GM12878 (cell line): Measurements from ENCODE around the gene MAST4. TPM values are rescaled to one million over a fixed set of nuclear protein-coding genes. Genes with fewer than 3 reads are reported as not detected.
A peak's percentile ranks its signal among the peaks of the same experiment; 100 is the strongest.

ENCODE experiments used
- ATAC-seq: fragments of 200-7000 bp; cut with Tn5 transposase; 3 replicates; pipeline ENCODE4 v1.9.1; 2020; ENCODE audit warnings: mild to moderate bottlenecking, moderate library complexity
- BruUV-seq: library from RNA; stranded (reverse); fragments of 400-500 nt; replicated peaks from 2 replicates; lab custom pipeline; 2021; lab: Mats Ljungman, UMichigan
- CTCF ChIA-PET: fragments of 300-600 bp; sonication (Branson Sonifier 250); formaldehyde crosslinking; extraction: SDS; loops from one replicate; lab custom pipeline; 2021; ENCODE audit warnings: inconsistent platforms; lab: Yijun Ruan, JAX
- POLR2A ChIA-PET: fragments of 350-600 bp; formaldehyde crosslinking; extraction: SDS; loops from one replicate; lab custom pipeline; 2021; ENCODE audit warnings: inconsistent platforms; lab: Charles Lee
- RAD21 ChIA-PET: fragments of 300-600 bp; sonication (Branson Sonifier 250); formaldehyde crosslinking; loops from one replicate; lab custom pipeline; 2023; ENCODE audit warnings: antibody characterized with exemption; ENCODE audit not compliant: unreplicated experiment; lab: Charles Lee
- SMC1A ChIA-PET: fragments of 300-600 bp; sonication (Branson Sonifier 250); formaldehyde crosslinking; loops from one replicate; lab custom pipeline; 2023; ENCODE audit not compliant: unreplicated experiment, uncharacterized antibody; lab: Charles Lee
- DNase-seq: peaks from one replicate; pipeline ENCODE4 v3.0.0-alpha.2; 2011; ENCODE audit warnings: low read depth, low spot score
- FAIRE-seq: peaks from 3 replicates; lab custom pipeline; 2011; peaks lifted over from hg19 to GRCh38; lab: Jason Lieb, UNC
- H2AFZ ChIP-seq: 2 replicates; pipeline ENCODE4 v1.6.0; 2011; ENCODE audit warnings: low read depth, low read length, control low read depth; ENCODE audit not compliant: control insufficient read depth
- H3K27ac ChIP-seq: 2 replicates; pipeline ENCODE4 v1.5.1; 2011; ENCODE audit warnings: control low read depth; ENCODE audit not compliant: control insufficient read depth, insufficient read depth
- H3K27me3 ChIP-seq, 2 experiments: replicated peaks in 1 of 2; 2 replicates each; pipeline versions ENCODE4 v1.6.0 to v1.6.1; 2011; ENCODE audit warnings: low read length in 1 of 2; ENCODE audit not compliant: control insufficient read depth in 2 of 2, insufficient read depth in 2 of 2
- H3K36me3 ChIP-seq, 2 experiments: 2 replicates each; pipeline ENCODE4 v1.5.1; 2011; ENCODE audit warnings: low read length in 1 of 2; ENCODE audit not compliant: control insufficient read depth in 2 of 2, insufficient read depth in 2 of 2
- H3K4me1 ChIP-seq: 2 replicates; pipeline ENCODE4 v1.6.1; 2011; ENCODE audit warnings: mild to moderate bottlenecking, low read length, moderate library complexity, mixed read lengths; ENCODE audit not compliant: control insufficient read depth, insufficient read depth
- H3K4me2 ChIP-seq: 2 replicates; pipeline ENCODE4 v1.6.0; 2011; ENCODE audit warnings: control low read depth; ENCODE audit not compliant: control insufficient read depth, insufficient read depth
- H3K4me3 ChIP-seq: fragments of 200-600 bp; sonication (generic); 2 replicates; pipeline ENCODE4 v1.5.1; 2016
- H3K79me2 ChIP-seq: 2 replicates; pipeline ENCODE4 v1.6.0; 2011; ENCODE audit warnings: low read length; ENCODE audit not compliant: control insufficient read depth, insufficient read depth
- H3K9ac ChIP-seq: 2 replicates; pipeline ENCODE4 v1.8.0; 2011; ENCODE audit warnings: low read length, control low read depth, mixed read lengths; ENCODE audit not compliant: control insufficient read depth, insufficient read depth
- H3K9me3 ChIP-seq: replicated peaks from 3 replicates; pipeline ENCODE4 v1.5.1; 2011; ENCODE audit warnings: mild to moderate bottlenecking, low read length; ENCODE audit not compliant: control insufficient read depth, insufficient read depth
- H4K20me1 ChIP-seq: 2 replicates; pipeline ENCODE4 v1.6.0; 2011; ENCODE audit not compliant: control insufficient read depth, insufficient read depth
- EGR1 ChIP-seq, 2 experiments: IDR thresholded peaks; 1 replicate in 1 of 2; 2 replicates in 1 of 2; pipeline ENCODE4 v1.6.1; 2011 to 2012; ENCODE audit warnings: low read depth in 2 of 2, low read length in 2 of 2, borderline replicate concordance in 1 of 2, mild to moderate bottlenecking in 1 of 2, moderate library complexity in 1 of 2
- KLF5 ChIP-seq: fragments of 450-650 bp; IDR thresholded peaks from 2 replicates; pipeline ENCODE4 v1.6.1; 2014; ENCODE audit warnings: mild to moderate bottlenecking; ENCODE audit not compliant: partially characterized antibody
- RBBP5 ChIP-seq: fragments of 200-600 bp; sonication (generic); conservative IDR thresholded peaks from 2 replicates; pipeline ENCODE4 v1.6.1; 2016
- SRF ChIP-seq, 2 experiments: IDR thresholded peaks; 2 replicates each; pipeline ENCODE4 v1.6.1; 2011; ENCODE audit warnings: low read depth in 2 of 2, low read length in 2 of 2, mild to moderate bottlenecking in 1 of 2, moderate library complexity in 1 of 2
- WGBS: methylation state at CpG from one replicate; pipeline ENCODE4 v1.1.6; 2016; ENCODE audit warnings: low lambda C conversion rate; ENCODE audit not compliant: insufficient replicate concordance, insufficient coverage; ENCODE audit errors: missing lambda C conversion rate; 5-methylcytosine and 5-hydroxymethylcytosine counted together
- in situ Hi-C: fragments of 300-500 bp; cut with MboI; formaldehyde crosslinking; loops from 9 replicates; pipeline ENCODE4 v1.14.3; 2018; ENCODE audit warnings: mixed read lengths
- intact Hi-C: fragments of 100-400 bp; cut with micrococcal nuclease; formaldehyde crosslinking; loops from one replicate; pipeline ENCODE4 v1.14.2; 2022; ENCODE audit not compliant: unreplicated experiment
- polyA plus RNA-seq, 11 experiments: library from polyadenylated mRNA; depleted of rRNA in 4 of 11; unstranded in 6 of 11; stranded (reverse) in 5 of 11; fragments of >200 nt; fragmentation: Nextera tagmentation in 4 of 11; fragmentation: Illumina TruSeq in 1 of 11; extraction: Ambion mirVana in 4 of 11; extraction: Trizol in 1 of 11; gene quantifications; 1 replicate in 1 of 11; 2 replicates in 10 of 11; pipeline versions ENCODE4 v1.2.1 to v1.2.3, GENCODE V29; 2011 to 2016; ENCODE audit warnings: inconsistent platforms in 2 of 11, missing spikeins in 2 of 11, low read depth in 1 of 11
- total RNA-seq, 4 experiments: library from RNA; depleted of rRNA in 3 of 4; stranded (reverse); fragments of >200 nt in 3 of 4; fragmentation: Illumina TruSeq in 1 of 4; extraction: Trizol in 1 of 4; gene quantifications; 2 replicates each; pipeline versions ENCODE4 v1.2.1 to v1.2.3, GENCODE V29; 2013 to 2021
- TF ChIP-seq, protein P1 (sequence below): fragments of 450-650 bp; IDR thresholded peaks from 2 replicates; pipeline ENCODE4 v1.6.1; 2017; ENCODE audit warnings: mild to moderate bottlenecking, moderate library complexity
- TF ChIP-seq, protein P2 (sequence below): IDR thresholded peaks from 2 replicates; pipeline ENCODE4 v1.6.1; 2012; ENCODE audit warnings: mild to moderate bottlenecking, low read depth, low read length

MAST4 gene
- total and polyA plus RNA-seq, 10 of the 15 experiments (the other 5 are each of a cell fraction or from before 2014, with no cell fraction given), result 0.02 to 1.6 (median 0.29) TPM; not detected in 1

DNA sequence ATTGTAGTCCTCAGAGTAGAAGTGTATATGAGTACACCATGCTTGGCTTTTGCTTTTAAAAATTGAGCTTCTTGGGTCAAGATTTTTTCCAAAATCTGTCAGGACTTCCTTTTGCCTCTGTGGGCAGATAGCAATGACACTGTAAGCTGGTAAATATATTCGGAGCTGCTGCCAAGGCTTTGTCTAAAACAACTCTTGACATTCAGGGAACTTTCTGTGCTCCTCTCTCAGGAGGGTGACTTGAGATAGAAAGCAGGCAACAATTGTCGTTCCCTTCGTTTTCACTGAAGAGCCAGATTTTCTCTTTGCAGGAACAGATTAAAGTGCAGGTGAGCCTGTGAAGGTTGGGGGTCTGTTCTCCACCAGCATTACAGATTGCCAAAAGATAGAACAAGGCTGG lies 230.5 kb downstream of the MAST4 start:
- in situ Hi-C loops (no loop called here), intact Hi-C loops (no loop called here)
- no TSS peak for BruUV-seq
- ATAC-seq (no peak), FAIRE-seq (no peak), DNase-seq (no peak)
- TF ChIP-seq SRF (IDR thresholded peaks at IDR 0.05; ENCODE audit: low read depth in 2 of 2, low read length in 2 of 2) (no peak), KLF5 (no peak)
- Histone ChIP-seq H3K4me2 (no peak overlapping the region), H3K79me2 (no peaks in the 10 kb centered on the region), H3K27me3 (peaks cover 8 to 13% of the 10 kb centered on the region in 2 experiments), H3K4me1 (no peaks in the 10 kb centered on the region), H3K9ac (no peak overlapping the region), H2AFZ (no peak overlapping the region), H3K27ac (no peak overlapping the region), H3K36me3 (no peaks in the 10 kb centered on the region), H3K9me3 (no peaks in the 10 kb centered on the region), H3K4me3 (no peak overlapping the region), H4K20me1 (no peaks in the 10 kb centered on the region)
- SMC1A ChIA-PET, result interaction anchor here (0.7 kb wide), 1 partner anchor 479 kb away, joined by 3 read pairs; no protein-coding TSS in a partner anchor
- RAD21 ChIA-PET, result no interaction called here
- WGBS, result 69% methylated on average over 3 of the region's 3 CpGs
- POLR2A ChIA-PET, result interaction anchor here (0.6 kb wide), 1 partner anchor 1605 kb away, joined by 3 read pairs; no protein-coding TSS in a partner anchor
- CTCF ChIA-PET, result no interaction called here

DNA sequence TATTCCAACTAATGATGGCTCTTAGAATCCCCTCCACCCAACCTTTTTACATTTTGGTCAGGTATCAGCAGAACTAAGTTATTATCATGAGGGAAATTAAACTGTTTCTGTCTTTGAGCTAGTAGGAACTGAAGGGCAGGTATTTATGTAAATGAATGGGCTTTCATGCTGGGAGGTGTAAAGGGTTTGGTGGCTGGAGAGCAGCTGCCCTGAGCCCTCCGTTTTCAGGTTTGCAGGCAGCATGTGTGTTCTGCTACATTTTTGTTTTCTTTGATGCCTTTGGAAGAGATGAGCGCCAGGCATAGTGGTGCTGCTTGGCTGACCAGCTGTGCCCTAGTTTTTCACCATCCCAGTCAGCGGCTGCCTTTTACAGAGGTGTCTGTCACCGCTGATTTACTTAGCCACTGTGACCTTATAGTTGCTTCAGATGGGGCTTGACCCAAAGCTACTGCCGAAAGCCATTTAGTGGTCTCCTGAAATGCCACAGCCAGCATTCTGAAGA lies 231.9 kb downstream of the MAST4 start:
- RAD21 ChIA-PET, result no interaction called here
- peak overlapping the region; percentile 11; the same call in 1 of the 2 replicates for H3K4me2 ChIP-seq
- in situ Hi-C loops (no loop called here), intact Hi-C loops (no loop called here)
- 9% methylated on average over 5 of the region's 5 CpGs for WGBS
- H3K4me3 ChIP-seq, result no peak overlapping the region; the same call in 1 of the 2 replicates
- no peak overlapping the region for H2AFZ ChIP-seq
- no peaks in the 10 kb centered on the region for H3K9me3 ChIP-seq
- H3K27ac ChIP-seq, result no peak overlapping the region
- no peak for DNase-seq
- H3K79me2 ChIP-seq, result no peaks in the 10 kb centered on the region
- FAIRE-seq, result no peak
- H3K36me3 ChIP-seq, result no peaks in the 10 kb centered on the region
- H4K20me1 ChIP-seq, result no peaks in the 10 kb centered on the region; the same call in 1 of the 2 replicates
- POLR2A ChIA-PET, result no interaction called here
- BruUV-seq, result no TSS peak
- CTCF ChIA-PET, result interaction anchor here (1.0 kb wide), 1 partner anchor 522 kb away, joined by 5 read pairs; no protein-coding TSS in a partner anchor
- SMC1A ChIA-PET, result no interaction called here
- H3K27me3 ChIP-seq, result peaks cover 8 to 13% of the 10 kb centered on the region in 2 experiments
- no peaks in the 10 kb centered on the region for H3K4me1 ChIP-seq
- H3K9ac ChIP-seq, result no peak overlapping the region
- ATAC-seq, result no peak; the same call in 1 of the 3 replicates
- TF ChIP-seq, protein P1, sequence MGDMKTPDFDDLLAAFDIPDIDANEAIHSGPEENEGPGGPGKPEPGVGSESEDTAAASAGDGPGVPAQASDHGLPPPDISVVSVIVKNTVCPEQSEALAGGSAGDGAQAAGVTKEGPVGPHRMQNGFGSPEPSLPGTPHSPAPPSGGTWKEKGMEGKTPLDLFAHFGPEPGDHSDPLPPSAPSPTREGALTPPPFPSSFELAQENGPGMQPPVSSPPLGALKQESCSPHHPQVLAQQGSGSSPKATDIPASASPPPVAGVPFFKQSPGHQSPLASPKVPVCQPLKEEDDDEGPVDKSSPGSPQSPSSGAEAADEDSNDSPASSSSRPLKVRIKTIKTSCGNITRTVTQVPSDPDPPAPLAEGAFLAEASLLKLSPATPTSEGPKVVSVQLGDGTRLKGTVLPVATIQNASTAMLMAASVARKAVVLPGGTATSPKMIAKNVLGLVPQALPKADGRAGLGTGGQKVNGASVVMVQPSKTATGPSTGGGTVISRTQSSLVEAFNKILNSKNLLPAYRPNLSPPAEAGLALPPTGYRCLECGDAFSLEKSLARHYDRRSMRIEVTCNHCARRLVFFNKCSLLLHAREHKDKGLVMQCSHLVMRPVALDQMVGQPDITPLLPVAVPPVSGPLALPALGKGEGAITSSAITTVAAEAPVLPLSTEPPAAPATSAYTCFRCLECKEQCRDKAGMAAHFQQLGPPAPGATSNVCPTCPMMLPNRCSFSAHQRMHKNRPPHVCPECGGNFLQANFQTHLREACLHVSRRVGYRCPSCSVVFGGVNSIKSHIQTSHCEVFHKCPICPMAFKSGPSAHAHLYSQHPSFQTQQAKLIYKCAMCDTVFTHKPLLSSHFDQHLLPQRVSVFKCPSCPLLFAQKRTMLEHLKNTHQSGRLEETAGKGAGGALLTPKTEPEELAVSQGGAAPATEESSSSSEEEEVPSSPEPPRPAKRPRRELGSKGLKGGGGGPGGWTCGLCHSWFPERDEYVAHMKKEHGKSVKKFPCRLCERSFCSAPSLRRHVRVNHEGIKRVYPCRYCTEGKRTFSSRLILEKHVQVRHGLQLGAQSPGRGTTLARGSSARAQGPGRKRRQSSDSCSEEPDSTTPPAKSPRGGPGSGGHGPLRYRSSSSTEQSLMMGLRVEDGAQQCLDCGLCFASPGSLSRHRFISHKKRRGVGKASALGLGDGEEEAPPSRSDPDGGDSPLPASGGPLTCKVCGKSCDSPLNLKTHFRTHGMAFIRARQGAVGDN, result no peak
- TF ChIP-seq RBBP5 (no peak), EGR1 (IDR thresholded peaks at IDR 0.05; ENCODE audit: borderline replicate concordance in 1 of 2, low read depth in 2 of 2, low read length in 2 of 2) (no peak)
- TF ChIP-seq, protein P2, sequence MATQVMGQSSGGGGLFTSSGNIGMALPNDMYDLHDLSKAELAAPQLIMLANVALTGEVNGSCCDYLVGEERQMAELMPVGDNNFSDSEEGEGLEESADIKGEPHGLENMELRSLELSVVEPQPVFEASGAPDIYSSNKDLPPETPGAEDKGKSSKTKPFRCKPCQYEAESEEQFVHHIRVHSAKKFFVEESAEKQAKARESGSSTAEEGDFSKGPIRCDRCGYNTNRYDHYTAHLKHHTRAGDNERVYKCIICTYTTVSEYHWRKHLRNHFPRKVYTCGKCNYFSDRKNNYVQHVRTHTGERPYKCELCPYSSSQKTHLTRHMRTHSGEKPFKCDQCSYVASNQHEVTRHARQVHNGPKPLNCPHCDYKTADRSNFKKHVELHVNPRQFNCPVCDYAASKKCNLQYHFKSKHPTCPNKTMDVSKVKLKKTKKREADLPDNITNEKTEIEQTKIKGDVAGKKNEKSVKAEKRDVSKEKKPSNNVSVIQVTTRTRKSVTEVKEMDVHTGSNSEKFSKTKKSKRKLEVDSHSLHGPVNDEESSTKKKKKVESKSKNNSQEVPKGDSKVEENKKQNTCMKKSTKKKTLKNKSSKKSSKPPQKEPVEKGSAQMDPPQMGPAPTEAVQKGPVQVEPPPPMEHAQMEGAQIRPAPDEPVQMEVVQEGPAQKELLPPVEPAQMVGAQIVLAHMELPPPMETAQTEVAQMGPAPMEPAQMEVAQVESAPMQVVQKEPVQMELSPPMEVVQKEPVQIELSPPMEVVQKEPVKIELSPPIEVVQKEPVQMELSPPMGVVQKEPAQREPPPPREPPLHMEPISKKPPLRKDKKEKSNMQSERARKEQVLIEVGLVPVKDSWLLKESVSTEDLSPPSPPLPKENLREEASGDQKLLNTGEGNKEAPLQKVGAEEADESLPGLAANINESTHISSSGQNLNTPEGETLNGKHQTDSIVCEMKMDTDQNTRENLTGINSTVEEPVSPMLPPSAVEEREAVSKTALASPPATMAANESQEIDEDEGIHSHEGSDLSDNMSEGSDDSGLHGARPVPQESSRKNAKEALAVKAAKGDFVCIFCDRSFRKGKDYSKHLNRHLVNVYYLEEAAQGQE, result no peak
